Hepatocyte (in vitro differentiated cells): ENCODE data around the gene TMEM47.

Source experiments
- CTCF ChIP-seq: fragments of 200-600 bp; sonication (generic); IDR thresholded peaks from 2 replicates; pipeline ENCODE4 v1.5.1; 2016; ENCODE audit warnings: antibody characterized with exemption, mild to moderate bottlenecking; ENCODE audit not compliant: poor library complexity
- EZH2 ChIP-seq: fragments of 200-600 bp; sonication (generic); IDR thresholded peaks from 2 replicates; pipeline ENCODE4 v1.6.1; 2016; ENCODE audit warnings: antibody characterized with exemption, mild to moderate bottlenecking, borderline replicate concordance
- EZH2phosphoT487 ChIP-seq: fragments of 200-600 bp; sonication (generic); IDR thresholded peaks from one replicate; pipeline ENCODE4 v1.6.1; 2018; ENCODE audit warnings: antibody characterized with exemption, mild to moderate bottlenecking, low read depth, moderate library complexity; ENCODE audit not compliant: unreplicated experiment, severe bottlenecking

GRCh38 chrX:34619920-34620319 is 37.2 kb downstream of the TMEM47 start:
- TF ChIP-seq CTCF, result no peak
- TF ChIP-seq EZH2, result no peak
- no peak for TF ChIP-seq EZH2phosphoT487
